Measurements from ENCODE around the gene RAB3GAP2. TPM values are rescaled to one million over a fixed set of nuclear protein-coding genes. Genes with fewer than 3 reads are reported as not detected.
A peak's percentile ranks its signal among the peaks of the same experiment; 100 is the strongest.

RAB3GAP2 gene
- total RNA-seq (70.5 and 72.0 TPM in 2 replicates), polyA plus RNA-seq (16.9 and 19.6 TPM in 2 replicates), polyA minus RNA-seq (15.4 and 21.7 TPM in 2 replicates)
- total RNA-seq (2013) = 36.5 TPM

GRCh38 chr1:220272047-220272840 lies at the start of gene RAB3GAP2:
RAB3GAP2 (minus strand) TSS chr1:220272453; CDS start chr1:220272337, 116 bp downstream.
- Histone ChIP-seq H3K27me3 (replicated peaks in 1 of 4; ENCODE audit: control extremely low read depth in 1 of 4, control insufficient read depth in 3 of 4, insufficient read depth in 4 of 4, low read length in 3 of 4) (no peaks in the 10 kb centered on the region), H3K27ac (ENCODE audit: low read length in 2 of 2) (peak within 1 kb of the TSS; percentile 90 to 95), H2AFZ (ENCODE audit: insufficient read depth, low read depth, low read length, poor library complexity, severe bottlenecking) (peak within 1 kb of the TSS; percentile 93), H3K4me2 (replicated peaks; ENCODE audit: low read depth, low read length, poor library complexity, severe bottlenecking) (peak within 1 kb of the TSS; percentile 91), H3K4me3 (ENCODE audit: control extremely low read depth in 1 of 5, extremely low read depth in 1 of 5, insufficient read depth in 1 of 5, low read depth in 2 of 5, low read length in 4 of 5) (peak within 1 kb of the TSS; percentile 87 to 96 (median 90)), H3K36me3 (replicated peaks in 1 of 2; ENCODE audit: control extremely low read depth in 1 of 2, control insufficient read depth in 1 of 2, extremely low read depth in 1 of 2, insufficient read depth in 2 of 2, low read length in 1 of 2) (peaks cover 2 to 11% of the 10 kb centered on the region in 2 experiments), H3K9me3 (ENCODE audit: control extremely low read depth in 1 of 3, control insufficient read depth in 2 of 3, insufficient read depth in 1 of 3, low read length in 2 of 3) (no peaks in the 10 kb centered on the region), H3K9ac (ENCODE audit: low read length) (peak within 1 kb of the TSS; percentile 98), H3K4me1 (ENCODE audit: control insufficient read depth in 2 of 2, insufficient read depth in 2 of 2, low read length in 2 of 2) (peaks cover 27% of the 10 kb centered on the region in 2 donors), H3K79me2 (ENCODE audit: control insufficient read depth, insufficient read depth, low read length) (peaks cover 50% of the 10 kb centered on the region), H4K20me1 (ENCODE audit: control insufficient read depth, insufficient read depth, low read length, poor library complexity, severe bottlenecking) (peaks cover 6% of the 10 kb centered on the region)
- ATAC-seq (ENCODE audit: low read depth) (peak; percentile 94), DNase-seq (peak; percentile 98)
- H3K4me1 Mint-ChIP-seq = peaks cover 18% of the 10 kb centered on the region
- ChIA-PET POLR2A (interaction anchor here (0.6 to 0.7 kb wide), 2 partner anchors 11 to 895 kb away, joined by 3 to 5 read pairs; no protein-coding TSS in a partner anchor), CTCF (interaction anchor here (1.2 to 2.0 kb wide), 3 partner anchors 53 to 504 kb away, joined by 3 to 12 read pairs (median 3); no protein-coding TSS in a partner anchor)
- peaks cover 6% of the 10 kb centered on the region for H3K27me3 Mint-ChIP-seq
- TF ChIP-seq, protein P1, sequence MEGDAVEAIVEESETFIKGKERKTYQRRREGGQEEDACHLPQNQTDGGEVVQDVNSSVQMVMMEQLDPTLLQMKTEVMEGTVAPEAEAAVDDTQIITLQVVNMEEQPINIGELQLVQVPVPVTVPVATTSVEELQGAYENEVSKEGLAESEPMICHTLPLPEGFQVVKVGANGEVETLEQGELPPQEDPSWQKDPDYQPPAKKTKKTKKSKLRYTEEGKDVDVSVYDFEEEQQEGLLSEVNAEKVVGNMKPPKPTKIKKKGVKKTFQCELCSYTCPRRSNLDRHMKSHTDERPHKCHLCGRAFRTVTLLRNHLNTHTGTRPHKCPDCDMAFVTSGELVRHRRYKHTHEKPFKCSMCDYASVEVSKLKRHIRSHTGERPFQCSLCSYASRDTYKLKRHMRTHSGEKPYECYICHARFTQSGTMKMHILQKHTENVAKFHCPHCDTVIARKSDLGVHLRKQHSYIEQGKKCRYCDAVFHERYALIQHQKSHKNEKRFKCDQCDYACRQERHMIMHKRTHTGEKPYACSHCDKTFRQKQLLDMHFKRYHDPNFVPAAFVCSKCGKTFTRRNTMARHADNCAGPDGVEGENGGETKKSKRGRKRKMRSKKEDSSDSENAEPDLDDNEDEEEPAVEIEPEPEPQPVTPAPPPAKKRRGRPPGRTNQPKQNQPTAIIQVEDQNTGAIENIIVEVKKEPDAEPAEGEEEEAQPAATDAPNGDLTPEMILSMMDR (IDR thresholded peaks at IDR 0.05) = no peak
- no peak for TF ChIP-seq EZH2 (IDR thresholded peaks at IDR 0.05; ENCODE audit: borderline replicate concordance, insufficient read depth, low read depth, low read length, poor library complexity, severe bottlenecking)
- no peaks in the 10 kb centered on the region for H3K9me3 Mint-ChIP-seq (ENCODE audit: insufficient read depth)
- intact Hi-C loops (cut with micrococcal nuclease) = loop anchor here (1.0 to 10.0 kb wide), 5 partner anchors 52 to 1097 kb away; partner anchors contain the start of genes C1orf115, EPRS1 and LYPLAL1
- H3K27ac Mint-ChIP-seq = no peak within 1 kb of the TSS
- H3K4me3 Mint-ChIP-seq = no peak within 1 kb of the TSS
- WGBS (ENCODE audit: insufficient coverage) = under 1% methylated on average over 45 of the region's 49 CpGs

- WGBS (ENCODE audit: insufficient coverage) = 77% methylated on average over 5 of the region's 6 CpGs
Observed at GRCh38 chr1:220321758-220322157, 49.5 kb upstream of the RAB3GAP2 start.

More at GRCh38 chr1:220321758-220322157, 49.5 kb upstream of the RAB3GAP2 start:
- Histone ChIP-seq H3K4me3 (ENCODE audit: control extremely low read depth in 1 of 5, extremely low read depth in 1 of 5, insufficient read depth in 1 of 5, low read depth in 2 of 5, low read length in 4 of 5) (no peak overlapping the region), H3K4me2 (replicated peaks; ENCODE audit: low read depth, low read length, poor library complexity, severe bottlenecking) (no peak overlapping the region), H2AFZ (ENCODE audit: insufficient read depth, low read depth, low read length, poor library complexity, severe bottlenecking) (no peak overlapping the region), H3K79me2 (ENCODE audit: control insufficient read depth, insufficient read depth, low read length) (no peaks in the 10 kb centered on the region), H3K27me3 (replicated peaks in 1 of 4; ENCODE audit: control extremely low read depth in 1 of 4, control insufficient read depth in 3 of 4, insufficient read depth in 4 of 4, low read length in 3 of 4) (peaks cover 0 to 3% (median 0%) of the 10 kb centered on the region in 4 experiments), H3K27ac (ENCODE audit: low read length in 2 of 2) (no peak overlapping the region), H3K36me3 (replicated peaks in 1 of 2; ENCODE audit: control extremely low read depth in 1 of 2, control insufficient read depth in 1 of 2, extremely low read depth in 1 of 2, insufficient read depth in 2 of 2, low read length in 1 of 2) (no peaks in the 10 kb centered on the region), H3K4me1 (ENCODE audit: control insufficient read depth in 2 of 2, insufficient read depth in 2 of 2, low read length in 2 of 2) (no peaks in the 10 kb centered on the region), H4K20me1 (ENCODE audit: control insufficient read depth, insufficient read depth, low read length, poor library complexity, severe bottlenecking) (no peaks in the 10 kb centered on the region), H3K9ac (ENCODE audit: low read length) (no peak overlapping the region), H3K9me3 (ENCODE audit: control extremely low read depth in 1 of 3, control insufficient read depth in 2 of 3, insufficient read depth in 1 of 3, low read length in 2 of 3) (no peaks in the 10 kb centered on the region)
- Mint-ChIP-seq H3K27ac (no peak overlapping the region), H3K4me1 (no peaks in the 10 kb centered on the region), H3K4me3 (no peak overlapping the region), H3K27me3 (peaks cover 8% of the 10 kb centered on the region), H3K9me3 (ENCODE audit: insufficient read depth) (no peaks in the 10 kb centered on the region)
- intact Hi-C loops (cut with micrococcal nuclease) = no loop called here
- ChIA-PET POLR2A (no interaction called here), CTCF (no interaction called here)
- TF ChIP-seq, protein P1 (IDR thresholded peaks at IDR 0.05) = no peak
- TF ChIP-seq EZH2 (IDR thresholded peaks at IDR 0.05; ENCODE audit: borderline replicate concordance, insufficient read depth, low read depth, low read length, poor library complexity, severe bottlenecking) = no peak
- DNase-seq (no peak), ATAC-seq (ENCODE audit: low read depth) (no peak)

Measured in B cell (primary cell).